Subcutaneous abdominal adipose tissue (tissue), 5 donors: ENCODE results near the gene SIAH1.

Experiments
- H3K27ac ChIP-seq: one replicate; pipeline ENCODE4 v1.7.0; 2013; ENCODE audit warnings: low read depth, mild to moderate bottlenecking, inconsistent platforms, low read length, moderate library complexity
- H3K27me3 ChIP-seq, 5 donors: one replicate each; pipeline ENCODE4 v1.7.0; 2013; ENCODE audit warnings: low read length in 5 of 5, inconsistent platforms in 1 of 5; ENCODE audit not compliant: control insufficient read depth in 5 of 5, insufficient read depth in 4 of 5
- H3K36me3 ChIP-seq, 5 donors: one replicate each; pipeline ENCODE4 v1.7.0; 2013; ENCODE audit warnings: low read length in 5 of 5; ENCODE audit not compliant: control insufficient read depth in 5 of 5, insufficient read depth in 5 of 5
- H3K4me1 ChIP-seq, 5 donors: one replicate each; pipeline ENCODE4 v1.7.0; 2013; ENCODE audit warnings: low read length in 5 of 5, mild to moderate bottlenecking in 3 of 5, moderate library complexity in 1 of 5; ENCODE audit not compliant: control insufficient read depth in 5 of 5, insufficient read depth in 5 of 5
- H3K4me3 ChIP-seq, 5 donors: one replicate each; pipeline ENCODE4 v1.7.0; 2013; ENCODE audit warnings: low read length in 5 of 5, low read depth in 1 of 5
- H3K9ac ChIP-seq, 5 donors: one replicate each; pipeline ENCODE4 v1.7.0; 2013; ENCODE audit warnings: low read length in 5 of 5, mild to moderate bottlenecking in 4 of 5, moderate library complexity in 3 of 5
- H3K9me3 ChIP-seq, 5 donors: one replicate each; pipeline ENCODE4 v1.7.0; 2013; ENCODE audit warnings: low read length in 5 of 5; ENCODE audit not compliant: control insufficient read depth in 5 of 5
- donor health status: healthy.
- donor health status: healthy.
- donor health status: healthy.
- donor health status: healthy.
- donor health status: healthy.

SIAH1 gene

DNA sequence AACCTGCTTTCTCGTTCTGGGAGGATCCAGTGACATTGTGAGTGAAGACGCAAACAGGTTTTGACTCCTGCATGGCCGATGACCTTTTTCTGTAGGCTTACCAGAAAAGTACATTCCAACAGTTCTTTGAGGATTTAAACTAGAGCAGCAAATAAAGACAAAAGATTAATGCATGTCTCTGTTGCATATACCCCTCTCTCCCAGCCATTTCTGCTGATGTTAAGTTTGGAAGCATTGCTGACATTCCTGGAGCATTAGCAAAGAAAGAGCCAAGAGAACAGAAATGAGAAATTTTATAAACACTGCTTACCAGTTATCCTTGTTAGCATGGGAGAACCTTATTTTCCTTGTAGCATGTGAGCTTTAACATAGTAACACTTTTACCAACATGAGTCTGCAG lies 49.3 kb downstream of the SIAH1 start:
- Histone ChIP-seq H3K4me1 (peaks cover 0 to 16% (median 5%) of the 10 kb centered on the region in 5 donors), H3K9ac (no peak overlapping the region), H3K27ac (no peak overlapping the region), H3K4me3 (no peak overlapping the region), H3K9me3 (no peaks in the 10 kb centered on the region), H3K36me3 (peaks cover 24 to 49% (median 31%) of the 10 kb centered on the region in 5 donors), H3K27me3 (no peaks in the 10 kb centered on the region)

DNA sequence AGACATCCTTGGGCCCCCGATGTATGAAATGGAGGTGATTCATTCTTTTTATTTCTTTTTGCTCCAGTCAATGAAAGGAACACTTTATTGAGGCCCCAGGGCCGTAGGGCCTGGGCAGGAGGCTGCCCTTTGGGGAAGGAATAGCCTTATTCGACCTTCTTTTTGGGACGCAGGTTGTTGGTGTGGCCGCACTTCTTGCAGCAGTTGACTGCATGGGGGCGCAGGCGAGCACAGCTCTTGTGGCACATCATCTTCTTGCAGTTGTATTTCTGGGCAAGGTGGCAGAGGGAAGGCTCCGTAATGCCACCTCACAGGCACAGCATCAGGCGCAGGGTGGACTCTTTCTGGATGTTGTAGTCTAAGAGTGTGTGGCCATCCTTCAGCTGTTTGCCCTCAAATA lies 50.9 kb downstream of the SIAH1 start:
- Histone ChIP-seq H3K4me1 (peaks cover 0 to 28% (median 18%) of the 10 kb centered on the region in 5 donors), H3K9me3 (no peaks in the 10 kb centered on the region), H3K27me3 (no peaks in the 10 kb centered on the region), H3K9ac (no peak overlapping the region), H3K4me3 (no peak overlapping the region), H3K27ac (no peak overlapping the region), H3K36me3 (peaks cover 20 to 41% (median 25%) of the 10 kb centered on the region in 5 donors)

DNA sequence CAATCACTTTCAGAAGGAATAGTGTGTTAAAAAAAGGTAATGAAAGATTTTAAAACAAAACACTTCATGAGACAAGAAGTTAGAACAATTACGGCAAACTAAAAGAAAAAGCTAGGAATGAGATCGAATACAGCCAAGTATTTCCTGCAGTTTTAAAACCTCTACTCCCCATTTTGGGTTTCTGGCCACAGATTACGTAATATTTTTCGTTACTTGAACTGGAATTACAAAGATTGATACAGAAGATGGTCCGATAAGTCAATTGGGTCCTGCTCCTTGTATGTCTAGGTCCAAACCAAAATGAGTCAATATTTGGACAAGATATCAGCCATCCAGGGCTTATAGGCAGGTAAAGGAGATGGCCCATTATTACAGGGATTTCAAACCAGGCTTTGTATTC lies 52.2 kb downstream of the SIAH1 start:
- no peak overlapping the region for H3K9ac ChIP-seq
- no peak overlapping the region for H3K27ac ChIP-seq
- no peak overlapping the region for H3K4me3 ChIP-seq
- peaks cover 0 to 28% (median 18%) of the 10 kb centered on the region in 5 donors for H3K4me1 ChIP-seq
- peaks cover 19 to 37% (median 20%) of the 10 kb centered on the region in 5 donors for H3K36me3 ChIP-seq
- no peaks in the 10 kb centered on the region for H3K27me3 ChIP-seq
- H3K9me3 ChIP-seq = no peaks in the 10 kb centered on the region

DNA sequence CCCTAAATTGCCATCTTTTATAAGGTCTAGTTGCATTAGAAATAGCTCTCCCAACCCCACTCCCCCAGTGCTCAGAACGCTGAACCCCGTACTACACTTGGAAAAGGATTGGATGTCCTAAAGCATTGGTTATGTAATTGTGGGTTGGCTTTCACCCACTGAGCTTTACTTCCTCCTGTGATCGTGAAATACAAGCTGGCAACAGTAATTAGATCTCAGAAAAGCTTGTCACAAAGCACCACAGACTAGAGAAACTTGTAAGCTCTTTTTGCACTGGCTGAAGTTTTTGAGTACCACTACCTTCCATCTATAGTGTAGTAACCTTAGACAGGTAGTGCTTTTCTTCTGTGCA lies 54.4 kb downstream of the SIAH1 start:
- peak overlapping the region; percentile 14 for H3K27ac ChIP-seq
- H3K9ac ChIP-seq = no peak overlapping the region
- no peaks in the 10 kb centered on the region for H3K27me3 ChIP-seq
- H3K4me1 ChIP-seq = peaks cover 0 to 28% (median 22%) of the 10 kb centered on the region in 5 donors
- H3K4me3 ChIP-seq = no peak overlapping the region
- H3K9me3 ChIP-seq = no peaks in the 10 kb centered on the region
- peaks cover 14 to 21% (median 16%) of the 10 kb centered on the region in 5 donors for H3K36me3 ChIP-seq

DNA sequence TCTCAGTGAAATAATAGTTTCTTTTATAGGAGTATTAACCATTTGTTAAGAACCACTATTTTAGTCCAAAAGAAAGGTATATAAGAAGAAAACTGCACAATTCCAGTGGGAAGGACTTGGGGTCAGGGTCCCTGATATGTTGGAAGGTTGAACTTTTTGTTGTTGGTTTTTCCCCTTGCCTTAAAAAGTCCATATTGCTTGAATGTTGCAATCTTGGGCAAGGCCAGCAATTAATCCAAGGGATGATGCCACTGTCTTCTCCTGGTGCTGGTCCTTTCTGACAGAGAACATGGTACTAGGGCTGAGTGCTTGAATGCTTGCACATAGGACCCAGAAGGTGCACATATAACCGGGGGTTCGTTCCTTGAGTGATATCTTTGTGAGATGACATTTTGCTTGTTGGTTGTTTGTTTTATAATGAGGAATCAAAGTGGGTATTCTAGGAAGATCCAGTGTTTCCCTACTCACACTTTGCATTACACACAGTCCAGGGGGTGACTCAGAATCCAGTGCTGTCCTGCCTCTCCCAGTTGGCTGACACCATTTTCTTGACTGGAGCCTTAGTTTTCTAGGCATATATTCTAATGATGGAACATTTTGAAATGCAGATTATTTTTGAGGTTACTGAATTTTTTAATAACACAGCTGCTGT lies 54.9 kb downstream of the SIAH1 start:
- Histone ChIP-seq H3K36me3 (peaks cover 11 to 16% (median 13%) of the 10 kb centered on the region in 5 donors), H3K9me3 (no peaks in the 10 kb centered on the region), H3K9ac (no peak overlapping the region), H3K4me3 (no peak overlapping the region), H3K4me1 (peaks cover 0 to 28% (median 22%) of the 10 kb centered on the region in 5 donors), H3K27ac (peak overlapping the region; percentile 15), H3K27me3 (no peaks in the 10 kb centered on the region)

DNA sequence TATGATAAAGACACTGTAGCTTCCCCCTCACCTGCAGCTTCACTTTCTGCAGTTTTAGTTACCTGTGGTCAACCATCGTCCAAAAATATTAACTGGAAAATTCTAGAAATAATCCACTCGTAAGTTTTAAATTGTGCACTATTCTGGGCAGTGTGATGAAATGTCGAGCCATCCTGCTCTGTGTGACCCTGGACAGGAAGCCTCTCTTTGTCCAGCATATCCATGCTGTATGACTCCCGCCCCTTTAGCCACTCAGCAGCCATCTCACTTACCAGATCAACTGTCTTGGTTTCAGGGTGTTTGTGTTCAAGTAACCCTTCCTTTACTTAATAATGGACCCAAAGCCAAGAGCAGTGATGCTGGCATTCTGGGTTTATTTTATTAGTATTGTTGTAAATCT lies 56.1 kb downstream of the SIAH1 start:
- no peak overlapping the region for H3K9ac ChIP-seq
- peaks cover 0 to 29% (median 22%) of the 10 kb centered on the region in 5 donors for H3K4me1 ChIP-seq
- H3K9me3 ChIP-seq = no peaks in the 10 kb centered on the region
- peaks cover 1 to 7% (median 3%) of the 10 kb centered on the region in 5 donors for H3K36me3 ChIP-seq
- no peak overlapping the region for H3K27ac ChIP-seq
- no peak overlapping the region for H3K4me3 ChIP-seq
- H3K27me3 ChIP-seq = no peaks in the 10 kb centered on the region

DNA sequence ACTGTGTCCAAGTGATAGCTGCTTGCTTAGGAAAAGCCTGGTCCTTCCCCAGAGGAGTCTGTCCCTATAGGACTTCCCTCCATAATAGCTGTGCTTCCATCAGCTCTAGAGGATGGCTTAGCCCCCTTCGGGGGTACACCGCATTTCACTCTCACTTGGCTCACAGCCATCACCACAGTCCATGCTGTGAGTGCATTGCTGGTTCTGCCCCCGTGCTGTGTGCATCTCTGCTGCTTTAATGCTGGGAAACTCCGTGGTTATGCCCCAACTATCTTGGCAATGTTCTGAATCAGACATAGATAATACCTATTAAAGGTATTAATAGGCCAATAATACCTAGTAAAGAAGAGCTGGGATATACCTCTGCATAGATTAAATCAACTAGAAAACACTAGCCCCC lies 58.3 kb downstream of the SIAH1 start:
- no peak overlapping the region for H3K27ac ChIP-seq
- peaks cover 0 to 9% (median 0%) of the 10 kb centered on the region in 5 donors for H3K36me3 ChIP-seq

DNA sequence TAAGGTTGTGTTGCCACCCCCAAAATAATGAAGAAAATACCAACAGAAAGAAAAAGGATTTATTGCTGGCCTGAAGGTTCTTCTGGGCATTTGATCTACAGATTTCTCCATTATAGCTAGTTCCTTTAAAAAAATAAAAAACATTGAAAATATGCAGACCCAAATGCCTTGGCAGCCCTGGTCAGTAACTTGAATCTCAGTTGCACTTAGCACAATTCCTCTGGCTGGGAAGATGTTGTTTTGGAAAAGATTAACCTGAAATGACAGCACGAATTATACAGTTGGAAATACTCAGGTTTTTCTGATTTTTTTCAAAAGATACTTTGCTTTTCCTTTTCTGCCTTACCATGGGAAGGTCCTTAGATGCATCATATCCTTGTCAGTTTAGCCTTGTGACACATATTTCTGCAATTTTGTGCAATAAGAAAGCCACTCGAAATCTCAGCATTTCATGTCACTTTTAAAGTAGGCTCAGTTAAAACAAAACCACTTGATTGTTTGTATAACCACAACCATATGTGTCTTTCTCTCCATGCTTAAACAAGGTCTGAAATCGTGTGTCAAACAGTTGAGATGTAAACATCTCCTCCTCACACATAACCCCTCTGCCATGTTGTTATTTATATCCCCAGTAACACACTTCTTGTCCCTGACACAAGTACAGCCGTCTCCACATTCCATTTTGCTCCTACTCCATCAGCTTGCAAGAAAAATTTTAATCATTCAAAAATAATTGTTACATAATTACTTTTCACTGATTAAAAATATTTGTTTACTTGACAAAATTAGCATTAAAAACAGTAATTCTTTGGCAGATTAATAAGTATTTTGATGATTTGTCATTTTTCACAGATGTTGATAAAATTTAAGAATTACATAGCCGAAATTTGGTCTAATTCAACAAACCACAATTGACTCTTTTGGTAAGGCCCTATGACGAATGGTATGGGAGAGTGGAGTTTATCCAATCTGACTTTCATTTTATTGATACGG lies 61.1 kb downstream of the SIAH1 start:
- no peaks in the 10 kb centered on the region for H3K27me3 ChIP-seq
- H3K9me3 ChIP-seq = no peaks in the 10 kb centered on the region
- H3K4me1 ChIP-seq = peaks cover 0 to 19% (median 16%) of the 10 kb centered on the region in 5 donors
- no peak overlapping the region for H3K27ac ChIP-seq
- H3K4me3 ChIP-seq = no peak overlapping the region
- peak overlapping the region in 1 of 5 donors; percentile 10 for H3K9ac ChIP-seq
- peaks cover 0 to 12% (median 0%) of the 10 kb centered on the region in 5 donors for H3K36me3 ChIP-seq

More for the DNA sequence above, 58.3 kb downstream of the SIAH1 start:
- H3K9ac ChIP-seq = no peak overlapping the region
- no peaks in the 10 kb centered on the region for H3K27me3 ChIP-seq
- H3K9me3 ChIP-seq = no peaks in the 10 kb centered on the region
- peaks cover 0 to 29% (median 22%) of the 10 kb centered on the region in 5 donors for H3K4me1 ChIP-seq
- H3K4me3 ChIP-seq = no peak overlapping the region

DNA sequence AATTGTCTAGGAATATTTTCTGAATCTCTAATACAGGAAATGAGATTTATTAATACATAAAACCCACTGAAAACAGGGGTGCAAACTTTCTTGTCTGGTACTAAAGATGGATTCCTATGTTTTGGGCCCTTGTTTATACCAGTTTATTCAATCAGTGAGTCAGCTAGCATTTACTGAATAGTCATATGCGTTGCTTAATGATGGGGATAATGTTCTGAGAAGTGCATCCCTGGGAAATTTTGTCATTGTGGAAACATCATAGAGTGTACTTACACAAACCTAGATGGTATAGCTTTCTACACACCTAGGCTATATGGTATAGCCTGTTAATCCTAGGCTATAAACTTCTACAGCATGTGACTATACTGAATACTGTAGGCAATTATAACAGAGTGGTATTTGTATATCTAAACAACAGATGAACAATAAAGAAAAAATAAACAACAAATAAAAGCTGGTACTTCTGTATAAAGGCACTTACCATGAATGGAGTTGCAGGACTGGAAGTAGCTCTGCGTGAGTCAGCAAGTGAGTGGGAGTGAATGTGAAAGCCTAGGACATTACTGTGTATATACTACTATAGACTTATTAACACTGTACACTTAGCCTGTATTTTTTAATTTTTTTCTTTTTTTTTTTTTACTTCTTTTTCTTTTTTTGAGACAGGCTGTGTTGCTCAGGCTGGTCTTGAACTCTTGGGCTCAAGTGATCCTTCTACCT lies 63.7 kb downstream of the SIAH1 start:
- peaks cover 0 to 9% (median 0%) of the 10 kb centered on the region in 5 donors for H3K36me3 ChIP-seq
- H3K27ac ChIP-seq = no peak overlapping the region

More for the DNA sequence above, 63.7 kb downstream of the SIAH1 start:
- no peak overlapping the region for H3K9ac ChIP-seq
- H3K4me1 ChIP-seq = peaks cover 0 to 31% (median 20%) of the 10 kb centered on the region in 5 donors
- no peaks in the 10 kb centered on the region for H3K27me3 ChIP-seq
- no peak overlapping the region for H3K4me3 ChIP-seq
- H3K9me3 ChIP-seq = no peaks in the 10 kb centered on the region
